GM12878 (cell line): ENCODE results near the gene DNAH8. TPM values are rescaled to one million over a fixed set of nuclear protein-coding genes. Genes with fewer than 3 reads are reported as not detected.

Experiments used
- ATAC-seq: fragments of 200-7000 bp; cut with Tn5 transposase; 3 replicates; pipeline ENCODE4 v1.9.1; 2020; ENCODE audit warnings: mild to moderate bottlenecking, moderate library complexity
- BruUV-seq: library from RNA; stranded (reverse); fragments of 400-500 nt; replicated peaks from 2 replicates; lab custom pipeline; 2021; lab: Mats Ljungman, UMichigan
- CTCF ChIA-PET: fragments of 300-600 bp; sonication (Branson Sonifier 250); formaldehyde crosslinking; extraction: SDS; loops from one replicate; lab custom pipeline; 2021; ENCODE audit warnings: inconsistent platforms; lab: Yijun Ruan, JAX
- POLR2A ChIA-PET: fragments of 350-600 bp; formaldehyde crosslinking; extraction: SDS; loops from one replicate; lab custom pipeline; 2021; ENCODE audit warnings: inconsistent platforms; lab: Charles Lee
- RAD21 ChIA-PET: fragments of 300-600 bp; sonication (Branson Sonifier 250); formaldehyde crosslinking; loops from one replicate; lab custom pipeline; 2023; ENCODE audit warnings: antibody characterized with exemption; ENCODE audit not compliant: unreplicated experiment; lab: Charles Lee
- SMC1A ChIA-PET: fragments of 300-600 bp; sonication (Branson Sonifier 250); formaldehyde crosslinking; loops from one replicate; lab custom pipeline; 2023; ENCODE audit not compliant: unreplicated experiment, uncharacterized antibody; lab: Charles Lee
- DNase-seq: peaks from one replicate; pipeline ENCODE4 v3.0.0-alpha.2; 2011; ENCODE audit warnings: low read depth, low spot score
- FAIRE-seq: peaks from 3 replicates; lab custom pipeline; 2011; peaks lifted over from hg19 to GRCh38; lab: Jason Lieb, UNC
- H2AFZ ChIP-seq: 2 replicates; pipeline ENCODE4 v1.6.0; 2011; ENCODE audit warnings: low read depth, low read length, control low read depth; ENCODE audit not compliant: control insufficient read depth
- H3K27ac ChIP-seq: 2 replicates; pipeline ENCODE4 v1.5.1; 2011; ENCODE audit warnings: control low read depth; ENCODE audit not compliant: control insufficient read depth, insufficient read depth
- H3K27me3 ChIP-seq, 2 experiments: replicated peaks in 1 of 2; 2 replicates each; pipeline versions ENCODE4 v1.6.0 to v1.6.1; 2011; ENCODE audit warnings: low read length in 1 of 2; ENCODE audit not compliant: control insufficient read depth in 2 of 2, insufficient read depth in 2 of 2
- H3K36me3 ChIP-seq, 2 experiments: 2 replicates each; pipeline ENCODE4 v1.5.1; 2011; ENCODE audit warnings: low read length in 1 of 2; ENCODE audit not compliant: control insufficient read depth in 2 of 2, insufficient read depth in 2 of 2
- H3K4me1 ChIP-seq: 2 replicates; pipeline ENCODE4 v1.6.1; 2011; ENCODE audit warnings: mild to moderate bottlenecking, low read length, moderate library complexity, mixed read lengths; ENCODE audit not compliant: control insufficient read depth, insufficient read depth
- H3K4me2 ChIP-seq: 2 replicates; pipeline ENCODE4 v1.6.0; 2011; ENCODE audit warnings: control low read depth; ENCODE audit not compliant: control insufficient read depth, insufficient read depth
- H3K4me3 ChIP-seq: fragments of 200-600 bp; sonication (generic); 2 replicates; pipeline ENCODE4 v1.5.1; 2016
- H3K79me2 ChIP-seq: 2 replicates; pipeline ENCODE4 v1.6.0; 2011; ENCODE audit warnings: low read length; ENCODE audit not compliant: control insufficient read depth, insufficient read depth
- H3K9ac ChIP-seq: 2 replicates; pipeline ENCODE4 v1.8.0; 2011; ENCODE audit warnings: low read length, control low read depth, mixed read lengths; ENCODE audit not compliant: control insufficient read depth, insufficient read depth
- H3K9me3 ChIP-seq: replicated peaks from 3 replicates; pipeline ENCODE4 v1.5.1; 2011; ENCODE audit warnings: mild to moderate bottlenecking, low read length; ENCODE audit not compliant: control insufficient read depth, insufficient read depth
- H4K20me1 ChIP-seq: 2 replicates; pipeline ENCODE4 v1.6.0; 2011; ENCODE audit not compliant: control insufficient read depth, insufficient read depth
- FOXM1 ChIP-seq: IDR thresholded peaks from 2 replicates; pipeline ENCODE4 v1.6.1; 2012; ENCODE audit warnings: low read depth, mild to moderate bottlenecking, inconsistent platforms, low read length, moderate library complexity
- GABPA ChIP-seq: IDR thresholded peaks from 2 replicates; pipeline ENCODE4 v1.6.1; 2014; ENCODE audit warnings: antibody characterized with exemption, low read depth, mild to moderate bottlenecking, inconsistent platforms
- MEF2A ChIP-seq: IDR thresholded peaks from 2 replicates; pipeline ENCODE4 v1.6.1; 2011; ENCODE audit warnings: low read depth, mild to moderate bottlenecking, low read length, moderate library complexity; ENCODE audit not compliant: insufficient read depth
- NR2C2 ChIP-seq: IDR thresholded peaks from 2 replicates; pipeline ENCODE4 v1.6.1; 2011; ENCODE audit warnings: borderline replicate concordance, low read depth; ENCODE audit not compliant: control insufficient read depth, insufficient read length
- NR2F1 ChIP-seq: fragments of 450-650 bp; conservative IDR thresholded peaks from 2 replicates; pipeline ENCODE4 v1.6.1; 2017; ENCODE audit warnings: mild to moderate bottlenecking
- NRF1 ChIP-seq: conservative IDR thresholded peaks from 2 replicates; pipeline ENCODE4 v1.6.1; 2011; ENCODE audit warnings: mild to moderate bottlenecking, low read depth, low read length, improper control_type of control experiment
- POLR2AphosphoS5 ChIP-seq: IDR thresholded peaks from 2 replicates; pipeline ENCODE4 v1.6.1; 2011; ENCODE audit warnings: mild to moderate bottlenecking, low read length, inconsistent platforms
- SRF ChIP-seq, 2 experiments: IDR thresholded peaks; 2 replicates each; pipeline ENCODE4 v1.6.1; 2011; ENCODE audit warnings: low read depth in 2 of 2, low read length in 2 of 2, mild to moderate bottlenecking in 1 of 2, moderate library complexity in 1 of 2
- STAT3 ChIP-seq: IDR thresholded peaks from 2 replicates; pipeline ENCODE4 v1.6.1; 2011; ENCODE audit warnings: low read depth, low read length, improper control_type of control experiment
- TARDBP ChIP-seq: IDR thresholded peaks from 2 replicates; pipeline ENCODE4 v1.6.1; 2016; ENCODE audit warnings: borderline replicate concordance
- ZBTB40 ChIP-seq: fragments of 450-650 bp; IDR thresholded peaks from 2 replicates; pipeline ENCODE4 v1.6.1; 2016; ENCODE audit warnings: mild to moderate bottlenecking, moderate library complexity, borderline replicate concordance
- WGBS: methylation state at CpG from one replicate; pipeline ENCODE4 v1.1.6; 2016; ENCODE audit warnings: low lambda C conversion rate; ENCODE audit not compliant: insufficient replicate concordance, insufficient coverage; ENCODE audit errors: missing lambda C conversion rate; 5-methylcytosine and 5-hydroxymethylcytosine counted together
- in situ Hi-C: fragments of 300-500 bp; cut with MboI; formaldehyde crosslinking; loops from 9 replicates; pipeline ENCODE4 v1.14.3; 2018; ENCODE audit warnings: mixed read lengths
- intact Hi-C: fragments of 100-400 bp; cut with micrococcal nuclease; formaldehyde crosslinking; loops from one replicate; pipeline ENCODE4 v1.14.2; 2022; ENCODE audit not compliant: unreplicated experiment
- polyA plus RNA-seq, 11 experiments: library from polyadenylated mRNA; depleted of rRNA in 4 of 11; unstranded in 6 of 11; stranded (reverse) in 5 of 11; fragments of >200 nt; fragmentation: Nextera tagmentation in 4 of 11; fragmentation: Illumina TruSeq in 1 of 11; extraction: Ambion mirVana in 4 of 11; extraction: Trizol in 1 of 11; gene quantifications; 1 replicate in 1 of 11; 2 replicates in 10 of 11; pipeline versions ENCODE4 v1.2.1 to v1.2.3, GENCODE V29; 2011 to 2016; ENCODE audit warnings: inconsistent platforms in 2 of 11, missing spikeins in 2 of 11, low read depth in 1 of 11
- total RNA-seq, 4 experiments: library from RNA; depleted of rRNA in 3 of 4; stranded (reverse); fragments of >200 nt in 3 of 4; fragmentation: Illumina TruSeq in 1 of 4; extraction: Trizol in 1 of 4; gene quantifications; 2 replicates each; pipeline versions ENCODE4 v1.2.1 to v1.2.3, GENCODE V29; 2013 to 2021

DNAH8 gene
- total and polyA plus RNA-seq, 10 of the 15 experiments (the other 5 are each of a cell fraction or from before 2014, with no cell fraction given) = 0.02 to 0.34 (median 0.10) TPM; not detected in 3

GRCh38 chr6:38703949-38704590 lies 11.0 kb upstream of the DNAH8 start:
- Histone ChIP-seq H3K4me2 (no peak overlapping the region), H3K4me3 (no peak overlapping the region), H4K20me1 (no peaks in the 10 kb centered on the region), H3K79me2 (peaks cover 26% of the 10 kb centered on the region), H3K27me3 (no peaks in the 10 kb centered on the region), H3K36me3 (no peaks in the 10 kb centered on the region), H3K4me1 (no peaks in the 10 kb centered on the region)
- RAD21 ChIA-PET = interaction anchor here (0.7 to 1.5 kb wide), 2 partner anchors 16 to 108 kb away, joined by 3 to 7 read pairs; no protein-coding TSS in a partner anchor
- no peak for ATAC-seq
- POLR2A ChIA-PET = interaction anchor here (0.7 to 1.1 kb wide), 2 partner anchors 10 to 15 kb away, joined by 4 read pairs; no protein-coding TSS in a partner anchor
- TF ChIP-seq NRF1 (no peak), GABPA (no peak), NR2C2 (no peak), TARDBP (no peak)
- TF ChIP-seq, all 136 proteins: peak for 0
- in situ Hi-C loops (no loop called here), intact Hi-C loops (loop anchor here (1.0 kb wide), 1 partner anchor 10 kb away; no protein-coding TSS in a partner anchor)
- FAIRE-seq (no peak), DNase-seq (no peak)
- no peak overlapping the region for H3K9ac ChIP-seq
- SMC1A ChIA-PET = interaction anchor here (0.7 kb wide), 1 partner anchor 21 kb away, joined by 3 read pairs; no protein-coding TSS in a partner anchor
- CTCF ChIA-PET = interaction anchor here (0.7 to 1.4 kb wide), 3 partner anchors 16 to 67 kb away, joined by 3 to 5 read pairs (median 3); no protein-coding TSS in a partner anchor
- BruUV-seq = no TSS peak
- H3K27ac ChIP-seq = no peak overlapping the region
- no peak overlapping the region for H2AFZ ChIP-seq
- 71% methylated on average over 5 of the region's 5 CpGs for WGBS
- H3K9me3 ChIP-seq = peaks cover 6% of the 10 kb centered on the region; the same call in 2 of the 3 replicates

GRCh38 chr6:38705924-38706323 lies 9.2 kb upstream of the DNAH8 start:
- H3K27me3 ChIP-seq = no peaks in the 10 kb centered on the region
- H3K36me3 ChIP-seq = no peaks in the 10 kb centered on the region
- FAIRE-seq (no peak), ATAC-seq (no peak), DNase-seq (no peak)
- H3K9ac ChIP-seq = no peak overlapping the region
- ChIA-PET CTCF (no interaction called here), RAD21 (no interaction called here), POLR2A (interaction anchor here (0.6 to 1.6 kb wide), 3 partner anchors 14 to 944 kb away, joined by 3 to 5 read pairs (median 3); no protein-coding TSS in a partner anchor), SMC1A (interaction anchor here (1.5 to 2.1 kb wide), 2 partner anchors 8 to 13 kb away, joined by 4 to 5 read pairs; no protein-coding TSS in a partner anchor)
- 88% methylated on average over 2 of the region's 2 CpGs for WGBS
- peaks cover 3% of the 10 kb centered on the region; the same call in 1 of the 3 replicates for H3K9me3 ChIP-seq
- H4K20me1 ChIP-seq = no peaks in the 10 kb centered on the region
- H3K27ac ChIP-seq = no peak overlapping the region
- no peak overlapping the region for H3K4me3 ChIP-seq
- H3K4me1 ChIP-seq = peaks cover 5% of the 10 kb centered on the region; the same call in 1 of the 2 replicates
- no TSS peak for BruUV-seq
- H3K4me2 ChIP-seq = no peak overlapping the region
- no peak overlapping the region for H2AFZ ChIP-seq
- in situ Hi-C loops (no loop called here), intact Hi-C loops (no loop called here)
- peaks cover 16% of the 10 kb centered on the region for H3K79me2 ChIP-seq
- TF ChIP-seq NR2F1 (no peak), FOXM1 (no peak), ZBTB40 (no peak), MEF2A (no peak), SRF (IDR thresholded peaks at IDR 0.05; ENCODE audit: low read depth in 2 of 2, low read length in 2 of 2) (no peak), POLR2AphosphoS5 (no peak), STAT3 (no peak)
